B cell (primary cell): ENCODE measurements around the gene SYTL1. TPM values are rescaled to one million over a fixed set of nuclear protein-coding genes. Genes with fewer than 3 reads are reported as not detected.

Experiments used
- ATAC-seq: fragments of 200-7000 bp; cut with Tn5 transposase; one replicate; pipeline ENCODE4 v1.10.0; 2021; ENCODE audit warnings: low read depth, mild to moderate bottlenecking, moderate number of reproducible peaks, moderate library complexity
- CTCF ChIA-PET: fragments of 350-600 bp; sonication (Branson Sonifier 250); formaldehyde crosslinking; loops from one replicate; lab custom pipeline; 2021; ENCODE audit warnings: antibody characterized with exemption, inconsistent platforms; lab: Charles Lee
- POLR2A ChIA-PET: fragments of 350-600 bp; sonication (Branson Sonifier 250); formaldehyde crosslinking; loops from one replicate; lab custom pipeline; 2021; ENCODE audit warnings: antibody characterized with exemption; lab: Charles Lee
- DNase-seq: peaks from one replicate; pipeline ENCODE4 v3.0.0; 2013
- H2AFZ ChIP-seq: 2 replicates; pipeline ENCODE4 v1.6.1; 2012; ENCODE audit warnings: mild to moderate bottlenecking, low read depth, low read length; ENCODE audit not compliant: insufficient read depth, poor library complexity, severe bottlenecking
- H3K27ac ChIP-seq, 2 donors: 1 replicate in 1 of 2; 2 replicates in 1 of 2; pipeline ENCODE4 v1.5.1; 2012 to 2013; ENCODE audit warnings: low read length in 2 of 2, mild to moderate bottlenecking in 2 of 2, moderate library complexity in 1 of 2
- H3K27me3 ChIP-seq, 4 experiments: fragments of 200-600 bp in 1 of 4; sonication (generic) in 1 of 4; replicated peaks in 1 of 4; 1 replicate in 2 of 4; 2 replicates in 2 of 4; pipeline versions ENCODE4 v1.6.1 to v1.7.0; 2013 to 2016; ENCODE audit warnings: low read length in 3 of 4, mild to moderate bottlenecking in 2 of 4, mixed read lengths in 1 of 4, moderate library complexity in 1 of 4; ENCODE audit not compliant: insufficient read depth in 4 of 4, control insufficient read depth in 3 of 4; ENCODE audit errors: control extremely low read depth in 1 of 4
- H3K36me3 ChIP-seq, 2 experiments: replicated peaks in 1 of 2; 1 replicate in 1 of 2; 2 replicates in 1 of 2; pipeline versions ENCODE4 v1.6.1 to v1.7.1; 2013; ENCODE audit warnings: low read length in 1 of 2; ENCODE audit not compliant: insufficient read depth in 2 of 2, control insufficient read depth in 1 of 2; ENCODE audit errors: control extremely low read depth in 1 of 2, extremely low read depth in 1 of 2
- H3K4me1 ChIP-seq, 2 donors: fragments of 200-600 bp in 1 of 2; sonication (generic) in 1 of 2; 1 replicate in 1 of 2; 2 replicates in 1 of 2; pipeline versions ENCODE4 v1.5.1 to v1.6.1; 2013 to 2017; ENCODE audit warnings: low read length in 2 of 2; ENCODE audit not compliant: control insufficient read depth in 2 of 2, insufficient read depth in 2 of 2
- H3K4me2 ChIP-seq: replicated peaks from 2 replicates; pipeline ENCODE3; 2012; ENCODE audit warnings: mild to moderate bottlenecking, low read depth, low read length; ENCODE audit not compliant: poor library complexity, severe bottlenecking
- H3K4me3 ChIP-seq, 5 experiments: fragments of 200-600 bp in 1 of 5; sonication (generic) in 1 of 5; 1 replicate in 3 of 5; 2 replicates in 2 of 5; pipeline versions ENCODE4 v1.5.1 to v1.7.0; 2011 to 2016; ENCODE audit warnings: low read length in 4 of 5, mild to moderate bottlenecking in 4 of 5, low read depth in 2 of 5, control low read depth in 1 of 5, moderate library complexity in 1 of 5; ENCODE audit not compliant: insufficient read depth in 1 of 5; ENCODE audit errors: control extremely low read depth in 1 of 5, extremely low read depth in 1 of 5
- H3K79me2 ChIP-seq: fragments of 200-600 bp; sonication (generic); one replicate; pipeline ENCODE4 v1.6.0; 2016; ENCODE audit warnings: low read length; ENCODE audit not compliant: control insufficient read depth, insufficient read depth
- H3K9ac ChIP-seq: fragments of 200-600 bp; sonication (generic); 2 replicates; pipeline ENCODE4 v1.6.1; 2017; ENCODE audit warnings: mild to moderate bottlenecking, low read length, moderate library complexity
- H3K9me3 ChIP-seq, 3 donors: one replicate each; pipeline versions ENCODE4 v1.6.1 to v1.7.1; 2013; ENCODE audit warnings: low read length in 2 of 3; ENCODE audit not compliant: control insufficient read depth in 2 of 3, insufficient read depth in 1 of 3; ENCODE audit errors: control extremely low read depth in 1 of 3
- H4K20me1 ChIP-seq: 2 replicates; pipeline ENCODE4 v1.6.0; 2012; ENCODE audit warnings: mild to moderate bottlenecking, low read length; ENCODE audit not compliant: insufficient read depth, control insufficient read depth, poor library complexity, severe bottlenecking
- H3K27ac Mint-ChIP-seq: one replicate; pipeline ENCODE4 v1.8.0; 2021; ENCODE audit warnings: mixed read lengths
- H3K27me3 Mint-ChIP-seq: one replicate; pipeline ENCODE4 v1.8.0; 2021; ENCODE audit warnings: mixed read lengths
- H3K4me1 Mint-ChIP-seq: one replicate; pipeline ENCODE4 v1.8.0; 2021; ENCODE audit warnings: mixed read lengths
- H3K4me3 Mint-ChIP-seq: one replicate; pipeline ENCODE4 v1.8.0; 2021; ENCODE audit warnings: mixed read lengths
- H3K9me3 Mint-ChIP-seq: one replicate; pipeline ENCODE4 v1.8.0; 2022; ENCODE audit warnings: mixed read lengths; ENCODE audit not compliant: insufficient read depth
- CTCF ChIP-seq: fragments of 200-600 bp; IDR thresholded peaks from one replicate; pipeline ENCODE4 v1.8.0; 2022; ENCODE audit warnings: antibody characterized with exemption, mild to moderate bottlenecking
- EZH2 ChIP-seq: IDR thresholded peaks from 2 replicates; pipeline ENCODE4 v1.6.1; 2012; ENCODE audit warnings: borderline replicate concordance, low read depth, mild to moderate bottlenecking, moderate library complexity, low read length; ENCODE audit not compliant: insufficient read depth, poor library complexity, severe bottlenecking
- whole genome bisulfite sequencing: methylation state at CpG from one replicate; pipeline ENCODE4 v1.1.5; 2013; ENCODE audit warnings: missing lambda C conversion rate; ENCODE audit not compliant: insufficient coverage; 5-methylcytosine and 5-hydroxymethylcytosine counted together
- intact Hi-C: fragments of 100-400 bp; cut with micrococcal nuclease; formaldehyde crosslinking; loops from one replicate; pipeline ENCODE4 v1.10.0; 2022
- polyA plus RNA-seq: library from polyadenylated mRNA; depleted of rRNA; stranded (reverse); fragments of >200 nt; gene quantifications from 2 replicates; pipeline ENCODE4 v1.2.3, GENCODE V29; 2012
- total RNA-seq, 2 donors: library from RNA; stranded (reverse); fragments of 120-200 nt in 1 of 2; gene quantifications; 1 replicate in 1 of 2; 2 replicates in 1 of 2; pipeline versions ENCODE4 v1.2.3 to v1.2.4, GENCODE V29; 2013 to 2022

Gene SYTL1
- total and polyA plus RNA-seq, 2 donors (not counting 1 experiment from before 2014, with no cell fraction given) = 159 to 444 TPM

- DNase-seq = peak; percentile 50
- Histone ChIP-seq H3K4me3 (peak overlapping the region in 3 of 5 experiments; percentile 27 to 41 (median 29)), H3K36me3 (peaks cover 0 to 61% of the 10 kb centered on the region in 2 experiments), H3K4me1 (peaks cover 9 to 22% of the 10 kb centered on the region in 2 donors), H3K79me2 (peaks cover 43% of the 10 kb centered on the region), H3K4me2 (peak overlapping the region; percentile 71), H3K27ac (no peak overlapping the region), H3K27me3 (no peaks in the 10 kb centered on the region), H3K9me3 (no peaks in the 10 kb centered on the region), H4K20me1 (peaks cover 12% of the 10 kb centered on the region), H2AFZ (peak overlapping the region; percentile 38), H3K9ac (peak overlapping the region; percentile 19)
- Mint-ChIP-seq H3K27me3 (no peaks in the 10 kb centered on the region), H3K4me1 (peaks cover 22% of the 10 kb centered on the region), H3K27ac (peak overlapping the region; percentile 46), H3K9me3 (no peaks in the 10 kb centered on the region), H3K4me3 (peak overlapping the region; percentile 75)
- TF ChIP-seq EZH2 = no peak
- TF ChIP-seq CTCF = no peak
- ChIA-PET CTCF (interaction anchor here (0.6 to 2.6 kb wide), 11 partner anchors 8 to 269 kb away, joined by 3 to 14 read pairs (median 4); no protein-coding TSS in a partner anchor), POLR2A (interaction anchor here (1.1 to 1.9 kb wide), 3 partner anchors 8 to 11 kb away, joined by 3 to 11 read pairs (median 3); partner anchors contain the start of gene SYTL1)
- intact Hi-C loops = loop anchor here (1.0 kb wide), 1 partner anchor 8 kb away; no protein-coding TSS in a partner anchor
- 73% methylated on average over 34 of the region's 51 CpGs for WGBS
- peak; percentile 77 for ATAC-seq
Measured at GRCh38 chr1:27348861-27349783, 7.3 kb downstream of the SYTL1 start.
